Brain microvascular endothelial cell (primary cell): ENCODE measurements around the gene S100A4.
A peak's percentile ranks its signal among the peaks of the same experiment; 100 is the strongest.

Experiments
- DNase-seq: peaks from one replicate; pipeline ENCODE4 v3.0.0-alpha.2; 2020
- H3K27ac ChIP-seq: fragments of 250-450 bp; sonication (Bioruptor Pico); 2 replicates; pipeline ENCODE4 v1.5.1; 2020; ENCODE audit warnings: mild to moderate bottlenecking, moderate library complexity
- H3K27me3 ChIP-seq: fragments of 250-450 bp; sonication (Bioruptor Pico); replicated peaks from 2 replicates; pipeline ENCODE4 v1.5.1; 2020; ENCODE audit warnings: mild to moderate bottlenecking
- H3K36me3 ChIP-seq: fragments of 250-450 bp; sonication (Bioruptor Pico); replicated peaks from 2 replicates; pipeline ENCODE4 v1.5.1; 2020; ENCODE audit warnings: mild to moderate bottlenecking
- H3K4me3 ChIP-seq: 2 replicates; pipeline ENCODE4 v1.5.1; 2011; ENCODE audit warnings: low read depth, mild to moderate bottlenecking, control low read depth, low read length, moderate library complexity
- CTCF ChIP-seq: IDR thresholded peaks from 2 replicates; pipeline ENCODE4 v1.5.1; 2011; ENCODE audit warnings: low read depth, mild to moderate bottlenecking, moderate library complexity, low read length, control low read depth, inconsistent platforms; ENCODE audit errors: missing control alignments
- in situ Hi-C: cut with HindIII; loops from 2 replicates; pipeline ENCODE4 v1.10.0; 2017; ENCODE audit warnings: low sequenced_read_pairs, low pct_ligation_motif_present

Gene S100A4

GRCh38 chr1:153557877-153558276 is 12.3 kb upstream of the S100A4 start:
- no peaks in the 10 kb centered on the region for H3K27me3 ChIP-seq
- TF ChIP-seq CTCF, result no peak

GRCh38 chr1:153556348-153556747 is 10.7 kb upstream of the S100A4 start:
- no peak for TF ChIP-seq CTCF
- Histone ChIP-seq H3K36me3 (no peaks in the 10 kb centered on the region), H3K4me3 (no peak overlapping the region), H3K27ac (no peak overlapping the region), H3K27me3 (no peaks in the 10 kb centered on the region)
- in situ Hi-C loops, result no loop called here
- DNase-seq, result no peak

More at GRCh38 chr1:153557877-153558276, 12.3 kb upstream of the S100A4 start:
- Histone ChIP-seq H3K36me3 (no peaks in the 10 kb centered on the region), H3K27ac (no peak overlapping the region), H3K4me3 (no peak overlapping the region)
- in situ Hi-C loops, result no loop called here
- DNase-seq, result no peak

GRCh38 chr1:153553830-153554541 is 8.4 kb upstream of the S100A4 start:
- H3K27ac ChIP-seq, result no peak overlapping the region
- in situ Hi-C loops, result no loop called here
- no peak for TF ChIP-seq CTCF
- no peak overlapping the region for H3K4me3 ChIP-seq
- no peak for DNase-seq
- H3K36me3 ChIP-seq, result no peaks in the 10 kb centered on the region
- H3K27me3 ChIP-seq, result no peaks in the 10 kb centered on the region

GRCh38 chr1:153553096-153553495 is 7.5 kb upstream of the S100A4 start:
- Histone ChIP-seq H3K4me3 (no peak overlapping the region), H3K27me3 (no peaks in the 10 kb centered on the region), H3K36me3 (no peaks in the 10 kb centered on the region), H3K27ac (no peak overlapping the region)
- in situ Hi-C loops, result no loop called here
- TF ChIP-seq CTCF, result no peak
- no peak for DNase-seq

GRCh38 chr1:153552335-153552734 is 6.7 kb upstream of the S100A4 start:
- Histone ChIP-seq H3K27me3 (no peaks in the 10 kb centered on the region), H3K4me3 (no peak overlapping the region), H3K36me3 (no peaks in the 10 kb centered on the region), H3K27ac (no peak overlapping the region)
- in situ Hi-C loops, result no loop called here
- peak; percentile 25 for TF ChIP-seq CTCF
- DNase-seq, result no peak
